ENCODE measurements around the gene NAA20.
A peak's percentile ranks its signal among the peaks of the same experiment; 100 is the strongest.
"Not testable (repeated sequence)": the region's sequence is repeated elsewhere in the genome, so short reads cannot be mapped to it uniquely, and the experiment has no call there.

Gene NAA20

DNA sequence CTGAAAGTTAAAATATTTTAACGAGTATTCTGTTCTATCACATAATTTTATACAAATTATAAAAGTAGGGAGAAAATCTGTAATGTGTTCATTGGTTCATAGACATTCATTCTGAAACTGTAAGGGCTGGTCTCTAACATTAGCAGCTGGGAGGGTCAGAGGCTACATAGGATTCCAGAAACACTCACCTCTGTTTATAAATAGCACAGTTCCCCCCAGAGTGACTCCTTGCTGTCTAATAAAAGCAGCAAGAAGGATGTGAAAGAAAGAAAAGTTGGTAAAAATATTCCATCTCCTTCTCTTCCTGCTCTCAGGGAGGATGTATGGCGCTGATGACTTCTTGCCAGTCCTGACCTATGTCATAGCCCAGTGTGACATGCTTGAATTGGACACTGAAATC lies 25.3 kb upstream of the NAA20 start:
- DNase-seq (ENCODE audit: low spot score) = no peak

DNA sequence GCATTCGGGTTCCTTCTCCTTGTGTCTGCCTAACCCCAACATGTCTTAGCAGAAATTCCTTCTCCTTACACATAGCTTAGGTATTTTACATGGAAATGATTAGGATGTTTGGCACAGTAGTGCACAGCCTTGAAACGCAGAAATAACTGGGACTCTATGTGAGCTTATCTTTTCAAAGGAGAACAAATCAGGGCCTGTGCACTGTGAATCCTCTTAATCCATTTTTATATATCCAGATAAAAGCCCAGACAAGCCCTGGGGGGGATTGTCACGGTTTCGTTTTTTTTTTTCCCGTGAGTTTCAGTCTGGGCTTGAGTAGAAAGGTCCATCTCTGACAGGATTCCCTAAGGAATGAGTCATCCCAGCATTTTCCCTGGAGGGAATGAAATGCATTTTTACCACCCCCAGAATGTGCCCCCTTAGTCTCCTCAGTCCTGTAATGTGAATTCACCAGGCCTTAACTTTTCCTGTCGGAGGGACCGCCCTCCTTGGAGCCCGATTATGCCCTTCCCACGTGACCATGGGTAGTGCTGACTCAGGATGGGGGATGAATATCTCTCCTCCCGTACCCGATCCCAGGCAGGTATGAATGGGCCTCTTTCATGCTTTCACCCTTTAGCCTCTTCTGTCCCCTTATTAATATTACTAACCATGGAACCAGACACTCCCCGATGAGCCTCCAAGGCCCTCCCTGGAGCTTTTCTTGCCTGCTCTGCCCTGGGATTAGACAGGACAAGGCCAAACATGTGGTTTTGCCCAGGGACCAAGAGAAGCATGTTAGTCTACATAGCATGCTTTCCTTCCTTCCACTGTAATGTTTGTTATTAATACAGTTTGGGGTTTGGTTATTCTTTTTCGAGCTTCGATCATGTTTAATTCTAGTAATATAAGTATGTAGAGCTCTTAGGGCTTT lies 23.9 kb upstream of the NAA20 start:
- peak; percentile 47 for DNase-seq (ENCODE audit: low spot score)

GRCh38 chr20:19993958-19994669 lies 23.0 kb upstream of the NAA20 start:
- DNase-seq (ENCODE audit: low spot score) = no peak

DNA sequence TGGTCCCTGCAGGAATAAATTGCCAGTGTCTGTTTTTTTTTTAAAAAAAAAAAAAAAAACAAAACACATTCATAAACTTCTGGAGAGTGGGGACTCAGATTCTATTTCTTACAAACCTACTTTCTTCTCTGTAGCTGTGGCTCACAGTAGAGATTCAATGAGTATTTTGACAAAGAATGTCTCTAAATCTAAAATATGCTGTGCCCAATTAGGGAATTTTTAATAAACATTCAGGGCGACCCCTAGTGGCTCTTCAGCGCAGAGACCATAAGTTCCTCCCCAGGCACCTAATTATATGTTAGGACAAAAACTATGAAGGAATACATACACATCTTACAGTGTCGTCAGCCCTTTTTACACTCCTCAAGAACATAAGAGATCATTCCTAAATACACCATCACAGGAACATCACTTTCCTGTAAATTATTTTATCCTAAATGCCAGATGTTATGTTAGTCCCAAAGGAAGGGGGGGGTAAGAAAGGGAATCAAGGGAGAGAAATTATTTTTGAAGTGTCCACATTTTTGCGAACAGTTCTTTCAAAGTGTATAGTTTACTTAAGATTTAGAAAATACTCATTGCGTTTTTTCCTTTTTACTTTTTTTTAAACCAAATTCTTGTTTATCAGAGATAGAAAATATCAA lies 21.8 kb upstream of the NAA20 start:
- no peak for DNase-seq (ENCODE audit: low spot score)

DNA sequence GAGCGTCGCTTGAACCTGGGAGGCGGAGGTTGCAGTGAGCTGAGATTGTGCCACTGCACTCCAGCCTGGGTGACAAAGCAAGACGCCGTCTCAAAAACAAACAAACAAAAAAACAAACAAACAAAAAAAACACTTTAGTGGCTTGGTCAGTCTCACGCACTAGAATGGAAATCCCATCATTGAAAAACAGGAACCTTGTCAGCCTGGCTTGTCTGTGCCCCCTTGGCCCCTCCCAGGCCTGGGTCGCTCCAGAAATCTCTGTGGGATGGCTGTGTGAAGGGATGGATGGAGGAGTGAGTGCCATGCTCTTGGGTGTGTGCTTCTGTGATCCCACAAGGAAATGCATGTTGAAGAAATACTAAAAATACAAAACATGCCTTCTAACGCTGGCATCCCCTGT lies 20.9 kb upstream of the NAA20 start:
- DNase-seq (ENCODE audit: low spot score) = no peak

GRCh38 chr20:19996917-19997316 lies 20.2 kb upstream of the NAA20 start:
- no peak for DNase-seq (ENCODE audit: low spot score)

GRCh38 chr20:19998990-19999705 lies 18.0 kb upstream of the NAA20 start:
- DNase-seq (ENCODE audit: low spot score) = no peak

DNA sequence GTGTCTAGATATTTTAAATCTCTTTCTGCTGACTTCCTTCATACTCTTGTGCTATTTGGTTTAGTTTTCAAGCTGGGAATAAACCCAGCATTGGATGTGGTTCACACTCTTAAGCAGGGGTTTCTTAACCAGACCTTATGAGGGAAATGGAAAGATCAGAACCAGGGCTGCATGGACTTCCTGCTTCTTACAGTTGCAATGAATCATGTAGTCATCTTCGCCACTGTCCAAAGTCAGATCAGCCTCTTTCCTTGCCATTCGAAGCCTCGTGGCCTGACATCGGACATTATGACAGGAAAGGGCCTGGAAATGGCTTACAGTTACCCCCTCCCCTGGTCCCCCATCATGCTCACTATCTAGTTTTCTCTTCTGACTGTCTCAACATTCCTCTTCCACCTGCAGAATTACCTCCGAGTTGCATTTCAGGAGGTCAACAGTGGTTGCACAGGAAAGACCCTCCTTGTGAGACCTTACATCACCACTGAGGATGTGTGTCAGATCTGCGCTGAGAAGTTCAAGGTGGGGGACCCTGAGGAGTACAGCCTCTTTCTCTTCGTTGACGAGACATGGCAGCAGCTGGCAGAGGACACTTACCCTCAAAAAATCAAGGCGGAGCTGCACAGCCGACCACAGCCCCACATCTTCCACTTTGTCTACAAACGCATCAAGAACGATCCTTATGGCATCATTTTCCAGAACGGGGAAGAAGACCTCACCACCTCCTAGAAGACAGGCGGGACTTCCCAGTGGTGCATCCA lies 16.8 kb upstream of the NAA20 start:
- DNase-seq (ENCODE audit: low spot score) = no peak

DNA sequence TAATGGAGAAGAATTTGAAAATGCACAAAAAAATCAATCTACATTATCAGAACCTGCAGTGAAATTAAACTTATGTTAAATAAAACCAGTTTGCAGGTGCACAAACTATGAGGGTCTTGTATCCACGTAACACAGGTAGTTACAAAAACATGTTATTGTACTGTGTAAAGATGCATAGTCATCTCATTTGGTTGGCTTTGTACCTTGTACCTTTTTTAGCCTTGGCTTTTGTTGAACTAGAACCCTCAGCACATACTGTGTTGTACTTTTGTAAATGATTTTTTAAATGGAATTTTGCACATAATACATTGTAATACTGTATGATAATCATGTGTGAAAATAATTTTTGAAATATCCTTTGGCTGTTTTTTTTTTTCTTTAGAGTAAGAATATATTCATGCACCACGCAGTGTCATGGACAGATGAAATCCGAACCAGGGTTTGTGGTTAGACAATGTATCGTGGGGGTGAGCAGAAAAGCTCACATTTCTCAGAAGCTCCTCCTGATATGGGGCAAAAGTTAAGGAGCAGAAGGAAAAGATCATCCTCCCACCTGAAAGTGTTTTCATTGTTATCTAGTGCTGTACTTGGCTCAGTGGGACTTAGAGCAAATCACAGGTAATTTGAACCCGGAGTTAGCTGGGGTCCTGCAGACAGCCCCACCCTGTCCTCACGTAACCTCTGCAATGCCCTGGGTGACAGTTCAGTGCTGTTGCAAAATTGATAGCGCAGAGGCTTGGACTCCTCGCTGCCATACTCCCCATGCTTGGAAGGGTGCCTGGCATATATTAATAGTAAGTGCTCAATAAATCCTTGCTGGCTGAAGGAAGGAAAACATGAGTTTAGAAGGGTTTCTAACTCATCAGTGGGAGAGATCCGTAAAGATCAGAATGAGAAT lies 14.8 kb upstream of the NAA20 start:
- DNase-seq (ENCODE audit: low spot score) = no peak

DNA sequence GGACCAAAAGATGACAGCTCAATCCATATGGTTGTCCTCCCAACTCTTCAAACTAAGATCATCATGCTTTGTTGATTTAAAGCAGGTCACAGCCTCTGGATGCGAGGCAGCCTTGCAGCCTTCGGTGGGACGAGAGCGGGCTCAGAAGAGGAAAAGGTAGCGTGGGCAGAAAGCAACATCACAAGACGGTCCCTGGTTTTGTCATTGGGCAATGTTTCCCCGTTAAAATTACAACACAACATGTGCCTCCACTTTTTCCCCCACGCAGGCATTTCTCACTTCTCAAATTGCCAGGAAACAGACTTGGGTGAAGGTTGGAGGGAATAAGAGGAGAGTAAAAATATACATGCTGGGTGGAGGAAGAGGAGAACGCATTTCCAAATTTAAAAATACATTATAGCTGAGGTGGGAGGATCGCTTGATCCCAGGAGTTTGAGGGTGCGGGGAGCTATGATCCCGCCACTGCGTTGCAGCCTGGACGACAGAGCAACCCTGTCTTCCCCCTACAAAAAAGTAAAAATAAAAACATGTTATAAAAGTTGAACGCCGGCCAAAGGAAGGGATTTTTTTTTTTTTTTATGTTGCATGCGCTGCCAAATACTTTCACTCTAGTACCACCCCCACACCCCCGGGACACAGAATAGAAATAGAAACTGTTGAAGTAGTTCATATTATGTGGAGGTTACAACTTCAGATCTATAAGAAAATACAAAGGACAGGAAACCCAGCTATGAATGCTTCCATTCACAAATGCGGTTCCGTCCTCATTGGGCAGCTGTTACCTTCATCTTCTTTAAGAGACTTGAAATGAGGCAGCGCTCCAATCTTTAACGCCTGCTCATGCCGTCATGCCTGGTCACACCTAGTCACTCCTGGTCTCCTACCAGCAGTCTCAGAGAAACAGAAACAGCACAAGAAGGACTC lies 13.9 kb upstream of the NAA20 start:
- no peak for DNase-seq (ENCODE audit: low spot score)

GRCh38 chr20:20003955-20004322 lies 13.2 kb upstream of the NAA20 start:
- DNase-seq (ENCODE audit: low spot score) = not testable (repeated sequence)

GRCh38 chr20:20005342-20005741 lies 11.8 kb upstream of the NAA20 start:
- no peak for DNase-seq (ENCODE audit: low spot score)

DNA sequence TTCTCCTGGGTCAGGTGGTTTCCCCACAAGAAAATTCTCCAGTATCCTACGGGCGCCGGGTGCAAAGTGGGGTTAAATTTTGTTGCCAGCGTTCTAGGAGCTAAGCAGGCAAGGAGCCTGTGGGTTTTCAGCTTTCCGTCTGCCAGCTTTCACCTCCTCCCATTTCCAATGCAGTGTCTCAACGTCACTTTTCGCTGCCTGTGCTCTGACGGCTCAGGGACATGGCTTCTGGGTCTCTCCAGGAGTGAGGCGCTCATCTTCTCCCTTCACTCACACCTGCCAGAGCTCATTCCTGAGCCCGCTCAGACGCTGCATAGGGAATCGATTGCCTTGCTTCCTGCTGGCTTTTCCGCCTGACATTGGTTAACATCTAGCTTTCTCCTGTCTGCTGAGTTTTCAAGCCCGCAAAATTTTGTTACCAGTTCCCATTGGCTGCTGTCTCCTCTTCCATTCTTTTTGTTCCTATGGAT lies 7.3 kb upstream of the NAA20 start:
- DNase-seq (ENCODE audit: low spot score) = no peak

- peak; percentile 28 for DNase-seq (ENCODE audit: low spot score)
These were observed 6.3 kb upstream of the NAA20 start for GRCh38 chr20:20010639-20011500.

DNA sequence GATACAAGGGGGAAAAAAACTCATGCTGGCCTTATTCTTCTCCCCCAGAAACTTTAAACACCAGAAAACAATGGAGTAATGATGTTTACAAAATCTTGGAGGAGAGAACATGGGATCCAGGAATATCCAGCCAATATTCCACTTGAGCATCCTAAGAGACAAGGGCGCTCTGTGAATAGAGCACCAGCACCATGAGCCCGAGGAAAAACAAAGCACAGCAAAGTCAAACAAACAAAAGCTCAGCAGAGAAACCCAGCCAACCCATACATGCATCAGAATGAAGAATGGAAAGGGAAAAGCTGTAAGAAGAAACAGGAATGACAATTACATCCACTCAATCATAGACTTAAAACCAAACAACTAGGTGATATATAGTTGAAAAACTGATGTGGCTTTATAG lies 4.6 kb upstream of the NAA20 start:
- DNase-seq (ENCODE audit: low spot score) = no peak

DNA sequence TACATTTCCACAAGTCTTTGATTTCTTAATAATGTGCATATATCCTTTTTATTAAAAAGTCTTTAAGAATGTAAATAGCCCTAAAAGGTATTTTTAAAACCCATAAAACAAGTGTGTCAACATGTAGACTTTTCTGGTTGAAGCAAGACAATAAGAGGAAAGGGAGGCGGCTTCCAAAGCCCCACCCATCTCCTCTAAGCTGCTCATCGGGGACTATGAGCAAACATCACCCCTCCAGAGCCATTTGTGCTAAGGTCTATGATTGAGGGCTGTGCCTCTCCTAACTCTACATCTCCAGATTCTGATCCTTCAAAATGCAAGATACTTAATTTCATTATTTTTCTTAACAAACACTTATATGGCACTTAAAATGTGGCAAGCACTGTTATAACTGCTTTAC lies 2.5 kb upstream of the NAA20 start:
- DNase-seq (ENCODE audit: low spot score) = no peak

DNA sequence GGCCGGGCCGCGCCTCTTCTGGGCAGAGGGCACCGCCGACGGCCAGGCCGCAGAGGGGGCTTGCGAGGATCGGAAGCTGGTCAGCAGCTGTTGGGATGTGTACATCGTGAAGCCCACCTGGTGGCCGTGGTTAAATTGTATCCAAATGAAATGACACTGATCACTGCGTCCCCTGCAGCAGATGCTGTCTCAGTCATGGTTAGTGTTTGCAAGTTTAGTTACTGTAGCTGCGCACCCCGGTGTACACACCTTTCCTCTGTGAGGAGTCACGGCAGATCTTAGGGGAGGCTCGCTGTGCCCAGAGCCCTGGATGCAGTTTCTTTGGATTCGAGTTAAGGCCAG lies 653 bp downstream of the NAA20 start:
- DNase-seq (ENCODE audit: low spot score) = no peak

- DNase-seq (ENCODE audit: low spot score) = no peak
These were observed 1.2 kb downstream of the NAA20 start for GRCh38 chr20:20018366-20018765.

Measured in AG08396 (cell line).